Stimulated activated CD8-positive, alpha-beta memory T cell treated with anti-CD3 and anti-CD28 coated beads, Interleukin-4, amount 100 ng/mL, for 48 hours (primary cell): Measurements from ENCODE around the gene DFFB.

ENCODE experiments used
- DNase-seq: peaks from one replicate; pipeline ENCODE4 v3.0.0-alpha.2; 2020

DFFB gene

DNA sequence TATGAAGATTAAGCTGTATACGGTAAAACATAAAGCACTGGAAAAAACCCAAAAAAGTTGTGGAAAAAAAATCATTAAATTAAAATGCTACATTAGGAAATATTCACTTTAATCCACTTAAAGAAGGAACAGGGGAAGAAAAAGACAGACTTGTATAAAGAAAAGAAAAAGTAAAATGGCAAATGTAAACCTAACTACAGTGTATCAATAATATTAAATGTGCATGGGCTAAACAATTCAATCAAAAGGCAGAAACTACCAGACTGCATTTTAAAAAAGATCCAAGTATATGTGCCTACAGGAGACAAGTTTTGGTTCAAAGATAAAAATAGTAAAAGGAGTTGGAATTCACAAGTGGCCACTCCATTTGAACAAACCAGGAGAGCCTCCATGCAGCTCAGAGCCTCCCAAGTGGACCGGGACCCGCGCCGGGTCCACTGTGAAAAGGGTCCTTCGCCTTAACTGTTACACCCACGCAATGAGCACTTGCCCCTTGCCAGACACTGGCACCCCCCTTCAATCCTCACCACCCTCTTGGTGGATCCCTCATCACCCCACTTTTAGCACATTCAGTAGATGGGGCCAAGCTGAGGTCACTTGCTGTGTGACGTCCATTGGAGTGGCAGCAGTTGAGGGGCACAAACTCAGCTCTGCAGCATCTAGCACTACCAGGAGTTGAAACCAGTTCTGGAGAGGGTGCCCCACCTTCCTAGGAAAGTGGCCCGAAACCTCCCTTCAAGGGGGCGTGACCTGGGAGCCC is 41.9 kb downstream of the DFFB start:
- DNase-seq: peak; percentile 50

DNA sequence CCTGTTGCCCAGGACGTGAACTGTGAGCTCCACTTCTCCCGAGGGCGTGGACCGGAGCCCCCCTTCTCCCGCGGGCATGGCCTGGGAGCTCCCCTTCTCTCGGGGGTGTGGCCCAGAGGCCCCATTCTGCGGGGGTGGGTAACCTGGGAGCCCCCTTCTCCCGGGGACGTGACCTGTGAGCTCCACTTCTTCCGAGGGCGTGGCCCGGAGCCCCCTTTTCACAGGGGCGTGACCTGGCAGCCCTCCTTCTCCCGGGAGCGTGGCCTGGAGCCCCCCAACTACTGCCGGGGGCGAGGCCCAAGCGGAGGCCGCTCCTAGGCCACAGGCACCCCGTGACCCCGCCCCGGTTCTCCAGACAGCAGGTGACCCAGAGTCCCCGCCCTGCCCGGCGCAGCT is 42.5 kb downstream of the DFFB start:
- DNase-seq: no peak

DNA sequence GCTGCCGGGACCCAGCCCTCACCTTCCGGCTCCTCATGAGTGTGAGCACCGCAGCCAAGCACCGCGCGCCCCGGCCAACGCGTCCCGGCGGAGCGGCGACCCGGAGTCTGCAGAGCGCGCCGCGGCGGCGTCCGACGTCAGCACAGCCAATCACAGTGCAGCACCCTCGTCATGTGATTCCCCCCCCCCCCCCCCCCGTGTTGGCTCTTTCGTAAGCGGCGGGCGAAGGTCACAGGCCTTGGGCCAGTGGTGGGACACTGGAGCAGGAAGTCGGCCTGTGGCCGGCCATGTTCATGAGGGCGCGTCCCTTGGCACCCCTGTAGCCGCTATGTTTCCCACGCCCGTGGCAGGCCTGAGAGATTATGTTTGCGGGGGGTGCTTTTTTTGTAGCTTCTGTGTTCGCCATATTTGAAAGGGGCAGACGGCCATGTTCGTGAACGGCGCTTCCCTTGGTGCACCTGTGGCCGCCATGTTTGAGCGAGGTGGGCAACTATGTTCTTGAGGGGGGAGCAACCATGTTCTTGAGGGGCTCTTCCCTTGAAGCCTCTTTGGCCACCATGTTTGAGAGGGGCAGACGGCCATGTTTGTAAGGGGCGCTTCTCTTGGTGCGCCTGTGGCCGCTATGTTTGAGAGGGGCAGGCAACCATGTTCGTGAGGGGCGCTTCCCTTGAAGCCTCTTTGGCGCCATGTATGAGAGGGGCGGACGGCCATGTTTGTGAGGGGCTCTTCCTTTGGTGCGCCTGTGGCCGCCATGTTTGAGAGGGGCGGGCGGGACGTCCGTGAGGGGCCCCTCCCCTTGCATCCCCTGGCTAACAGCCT is 43.1 kb downstream of the DFFB start, which contains the start of gene C1orf174:
TSS of gene C1orf174 (minus strand) at position 123 of the 819 bp plus-strand sequence. CDS start at position 37, 86 bp downstream.
- peak; percentile 91 for DNase-seq

DNA sequence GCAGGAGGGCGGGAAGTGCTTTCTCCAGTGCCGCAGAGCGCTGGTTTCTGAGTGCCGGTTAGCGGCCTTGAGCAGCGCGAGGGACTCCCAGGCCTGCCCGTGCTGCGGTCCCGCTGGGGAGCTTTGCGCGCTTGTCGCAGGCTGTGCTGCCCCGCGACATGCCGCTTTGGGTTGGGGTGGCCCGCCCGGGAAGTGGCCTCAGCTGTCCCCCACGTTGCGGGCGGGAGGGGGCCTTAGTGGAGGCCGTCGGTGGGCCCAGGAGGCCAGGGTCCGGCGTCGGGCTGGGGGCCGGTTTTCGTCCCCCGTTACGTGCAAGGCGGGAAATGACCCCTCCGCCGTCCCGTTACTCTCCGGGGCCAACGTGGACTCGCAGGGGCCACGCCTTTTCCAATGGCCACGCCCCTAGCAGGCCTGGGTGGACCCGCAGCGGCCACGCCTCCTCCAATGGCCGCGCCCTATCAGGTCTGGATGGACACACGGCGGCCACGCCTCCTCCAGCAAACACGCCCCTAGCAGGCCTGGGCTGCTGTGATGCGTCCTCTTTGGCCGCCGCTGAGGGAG is 43.8 kb downstream of the DFFB start:
- peak; percentile 96 for DNase-seq

DNA sequence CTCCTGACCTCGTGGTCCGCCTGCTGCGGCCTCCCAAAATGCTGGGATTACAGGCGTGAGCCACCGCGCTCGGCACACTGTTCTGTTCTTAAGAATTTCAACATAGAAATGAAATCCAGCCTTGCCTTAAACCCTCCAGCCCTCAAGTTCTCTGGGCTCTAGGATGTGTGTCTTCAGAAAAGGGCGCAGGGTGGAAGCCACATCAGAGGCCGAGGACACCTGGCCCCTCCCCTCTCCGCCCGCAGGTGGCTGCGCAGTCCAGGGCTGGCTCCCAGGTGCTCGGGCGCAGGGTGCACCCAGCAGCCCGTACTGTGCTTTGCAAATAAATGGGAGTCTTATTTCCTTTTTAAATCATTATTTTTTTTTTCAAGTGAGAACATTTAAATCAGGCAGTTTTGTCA is 44.8 kb downstream of the DFFB start:
- DNase-seq: no peak

DNA sequence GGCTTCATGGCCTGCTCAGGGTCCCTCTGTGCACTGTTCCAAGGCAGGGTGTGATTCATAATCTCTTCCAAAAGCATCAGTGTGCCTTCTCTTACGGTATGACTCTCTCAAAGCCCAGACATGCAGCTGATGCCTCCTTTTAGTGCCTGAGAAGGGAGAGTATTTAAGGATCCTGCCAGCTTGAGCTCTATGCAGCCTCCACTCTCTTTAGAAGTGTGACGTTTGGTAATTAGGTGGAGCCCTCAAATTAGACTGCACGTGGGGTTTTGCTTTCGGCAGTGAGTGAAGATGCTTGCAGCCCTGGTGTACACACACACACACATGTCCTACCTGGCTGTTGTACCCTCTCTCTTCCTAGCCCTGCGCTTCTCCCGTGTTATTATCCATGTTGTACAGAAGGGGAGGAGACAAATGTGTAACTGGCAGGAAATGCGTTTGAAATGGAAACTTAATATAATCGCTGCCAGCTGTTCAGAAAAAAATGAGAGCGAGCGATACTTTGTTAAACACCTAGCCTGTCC is 45.4 kb downstream of the DFFB start:
- no peak for DNase-seq

DNA sequence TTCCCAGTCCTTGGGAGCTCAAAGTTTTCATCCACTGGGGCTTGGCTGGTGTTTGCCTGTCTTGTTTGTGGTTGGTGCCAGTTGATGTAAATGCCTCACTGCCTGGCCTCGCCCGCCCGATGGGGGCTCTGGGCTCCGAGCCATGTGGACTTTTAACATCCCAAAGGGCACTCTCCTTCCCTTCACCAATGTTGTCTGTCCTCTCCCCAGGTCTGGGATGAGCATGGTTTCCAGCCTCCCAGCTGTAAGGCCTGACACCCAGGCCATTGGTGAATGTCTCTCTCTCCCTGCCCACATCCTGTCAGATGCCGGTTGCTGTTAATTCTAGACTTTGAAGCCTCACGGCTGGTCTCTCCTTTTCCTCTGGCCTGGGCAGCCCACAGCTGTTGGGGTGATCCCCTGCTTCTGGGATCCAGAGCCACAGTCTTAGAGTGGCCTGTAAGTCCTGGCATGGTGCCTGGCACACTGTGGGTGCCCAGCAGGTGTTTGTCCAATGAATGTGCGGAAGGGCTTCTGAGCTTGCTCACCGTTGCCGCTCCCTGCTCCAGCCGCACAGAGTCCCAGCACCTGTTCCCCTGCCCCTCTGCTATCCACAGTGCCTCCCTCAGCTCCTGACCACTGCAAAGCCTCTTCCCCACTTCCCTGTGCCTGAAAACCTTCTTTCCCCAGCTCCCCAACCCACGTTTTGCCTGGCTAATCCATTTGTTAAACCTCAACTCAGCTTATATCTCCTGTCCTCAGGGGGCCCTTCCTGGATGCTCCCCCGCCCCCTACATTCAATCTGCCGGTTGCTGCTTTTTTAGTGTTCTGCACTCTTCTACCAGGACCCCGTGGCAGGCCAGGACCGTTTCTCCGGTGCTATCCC is 46.1 kb downstream of the DFFB start:
- DNase-seq: no peak

DNA sequence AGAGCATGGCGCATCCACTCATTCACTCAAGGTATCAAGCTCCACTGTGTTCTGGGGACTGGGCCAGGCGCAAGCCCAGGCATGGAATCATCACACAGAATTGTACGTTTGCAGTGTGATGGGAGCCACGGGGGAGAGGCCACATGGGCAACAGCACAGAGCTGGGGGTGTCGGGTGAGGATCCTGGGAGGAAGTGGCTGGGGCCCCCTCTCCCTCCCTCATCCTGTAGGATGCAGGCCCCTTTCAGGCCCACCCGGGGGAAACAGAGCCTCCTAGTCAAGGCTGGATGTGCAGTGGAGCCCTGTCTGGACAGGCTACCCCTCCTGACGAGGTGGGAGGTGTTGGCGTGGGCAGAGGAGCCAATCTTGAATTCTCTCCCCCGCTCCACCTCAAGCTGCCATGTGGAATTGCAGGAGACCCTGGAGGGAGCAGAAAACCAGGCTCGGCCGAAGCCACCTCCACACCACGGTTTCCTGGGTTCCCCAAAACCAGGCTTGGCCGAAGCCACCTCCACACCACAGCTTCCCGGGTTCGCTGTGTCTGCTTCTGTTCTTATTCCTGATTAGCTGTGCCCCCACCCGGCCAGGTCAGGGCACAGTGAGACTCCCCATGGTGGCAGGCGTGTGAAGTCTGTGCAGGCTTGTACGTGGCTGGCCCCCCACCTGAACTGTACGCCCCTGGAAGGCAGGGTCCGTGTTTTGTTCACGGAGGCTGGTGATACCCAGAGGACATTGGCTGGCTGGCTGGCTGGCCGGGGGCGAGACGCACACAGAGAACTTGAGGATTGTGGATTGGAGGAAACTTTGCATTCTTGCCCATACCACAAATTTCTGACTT is 46.9 kb downstream of the DFFB start:
- DNase-seq: no peak

DNA sequence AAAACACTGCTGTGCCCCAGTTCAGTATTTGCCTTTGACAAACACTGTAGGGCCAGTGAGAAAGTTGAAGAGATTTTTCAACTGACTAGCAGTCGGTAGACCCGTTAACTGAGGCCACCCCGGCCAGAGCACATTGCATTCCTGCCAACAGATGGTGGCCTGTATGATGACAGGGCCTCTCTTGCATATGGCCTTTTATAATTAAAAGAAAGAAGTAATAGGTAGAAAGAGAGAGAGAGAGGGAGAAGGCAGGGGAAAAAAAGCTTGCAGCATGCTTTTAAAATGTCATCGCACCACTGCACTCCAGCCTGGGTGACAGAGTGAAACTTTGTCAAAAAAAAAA is 47.5 kb downstream of the DFFB start:
- DNase-seq: no peak

DNA sequence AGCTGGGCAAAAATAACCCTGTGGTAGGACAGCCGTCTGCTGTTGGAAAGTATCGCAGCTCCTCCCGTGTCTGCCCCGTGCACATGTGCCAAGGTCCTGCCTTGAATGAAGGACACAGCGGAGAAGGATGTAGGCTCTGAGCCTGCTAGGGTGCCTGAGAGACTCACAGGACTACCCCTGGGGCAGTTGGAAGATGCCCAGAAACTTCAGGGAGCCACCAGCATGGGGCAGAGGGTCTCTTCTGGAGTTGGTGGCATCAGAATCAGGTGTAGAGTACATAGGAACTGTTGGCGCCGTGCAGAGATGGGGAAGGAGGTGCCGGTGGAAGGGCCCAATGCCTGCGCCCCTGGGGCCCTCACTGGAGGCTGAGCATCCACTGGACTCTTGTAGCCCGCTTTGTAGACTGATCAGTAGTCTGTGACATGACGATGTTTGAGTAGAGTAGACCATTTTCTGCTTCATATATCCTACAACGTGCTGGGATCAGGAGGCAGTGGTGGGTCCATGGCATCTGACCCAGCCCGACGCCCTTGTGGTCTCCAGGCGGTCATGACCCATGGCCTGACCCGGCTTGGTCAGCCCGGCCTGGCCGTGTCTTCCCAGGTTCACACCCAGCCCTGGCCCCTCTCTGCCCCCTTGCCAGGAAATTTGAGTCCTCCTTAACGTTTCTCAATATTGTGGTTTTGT is 48.1 kb downstream of the DFFB start:
- DNase-seq: no peak

DNA sequence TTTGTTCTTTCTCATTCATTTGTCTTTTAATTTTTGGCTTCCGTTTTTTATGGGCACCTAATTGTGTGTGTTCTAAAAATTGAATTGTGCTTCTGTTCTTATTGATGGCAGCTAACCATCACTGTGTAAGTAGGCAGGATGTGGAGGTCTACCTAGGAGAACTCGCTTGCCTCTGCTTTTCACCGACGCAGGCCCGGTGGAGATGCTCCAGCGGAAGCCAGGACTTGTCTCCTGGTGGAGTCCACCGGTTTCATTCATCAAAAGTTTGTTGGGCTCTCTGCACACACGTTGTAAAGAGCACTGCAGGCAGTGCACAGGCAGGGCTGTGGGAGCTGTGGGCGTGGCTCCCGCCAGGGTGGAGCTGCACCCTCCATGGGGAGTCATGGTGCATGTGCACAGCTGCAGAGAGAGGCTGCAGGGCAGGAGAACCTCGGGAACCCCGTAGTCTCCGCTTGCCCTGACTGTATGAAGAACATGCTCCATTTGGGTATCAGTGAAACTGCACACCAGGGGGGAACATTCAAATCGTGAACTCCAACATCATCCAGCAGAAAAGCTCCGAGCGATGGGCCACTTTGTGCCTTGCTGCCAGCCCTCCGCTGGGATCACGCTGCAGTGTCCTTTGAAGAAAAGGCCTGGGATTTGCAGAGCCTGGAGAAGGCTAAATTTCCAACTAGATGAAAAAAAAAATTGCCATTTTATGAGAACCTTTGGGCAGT is 48.8 kb downstream of the DFFB start:
- no peak for DNase-seq

DNA sequence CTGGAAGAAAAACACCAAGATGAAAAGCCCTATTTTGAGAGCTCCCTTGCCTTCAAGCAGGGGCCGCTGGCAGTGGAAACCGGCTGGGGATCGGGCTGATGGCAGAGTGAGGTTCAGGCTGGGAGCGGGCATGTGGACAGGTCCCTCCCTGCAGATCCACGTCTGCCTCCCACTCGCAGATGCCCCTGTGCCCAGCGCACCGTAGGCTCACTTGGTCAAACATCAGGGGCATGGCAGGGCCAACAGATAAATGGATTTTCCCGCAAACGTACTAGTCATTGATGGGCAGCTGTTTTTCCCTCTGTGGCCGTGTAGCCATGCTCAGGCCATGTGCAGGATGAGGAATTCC is 49.4 kb downstream of the DFFB start:
- no peak for DNase-seq

DNA sequence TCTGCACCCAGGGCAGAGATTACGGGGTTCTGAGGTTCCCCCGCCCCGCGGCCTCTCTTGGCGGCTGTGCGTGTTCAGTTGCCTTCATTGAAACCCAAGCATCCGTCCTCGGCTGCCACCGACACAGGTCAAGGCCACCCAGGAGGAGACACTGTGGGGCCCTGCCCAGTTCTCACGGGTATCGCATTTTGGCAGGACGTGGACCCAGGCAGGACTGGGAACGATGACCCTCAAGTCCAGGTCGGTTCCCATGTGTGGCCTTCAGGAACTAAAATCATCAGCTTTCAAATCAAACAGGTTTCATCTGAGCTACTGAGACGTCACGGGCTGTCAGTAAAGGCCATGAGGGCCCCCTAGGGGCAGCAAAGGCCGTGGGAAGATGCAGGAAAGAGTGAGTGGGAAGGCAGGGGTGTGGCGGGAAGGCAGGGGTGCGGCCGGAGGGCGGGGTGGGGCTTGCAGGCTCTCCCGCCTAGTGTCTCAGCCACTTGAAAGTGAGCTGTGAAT is 49.8 kb downstream of the DFFB start:
- peak; percentile 64 for DNase-seq

DNA sequence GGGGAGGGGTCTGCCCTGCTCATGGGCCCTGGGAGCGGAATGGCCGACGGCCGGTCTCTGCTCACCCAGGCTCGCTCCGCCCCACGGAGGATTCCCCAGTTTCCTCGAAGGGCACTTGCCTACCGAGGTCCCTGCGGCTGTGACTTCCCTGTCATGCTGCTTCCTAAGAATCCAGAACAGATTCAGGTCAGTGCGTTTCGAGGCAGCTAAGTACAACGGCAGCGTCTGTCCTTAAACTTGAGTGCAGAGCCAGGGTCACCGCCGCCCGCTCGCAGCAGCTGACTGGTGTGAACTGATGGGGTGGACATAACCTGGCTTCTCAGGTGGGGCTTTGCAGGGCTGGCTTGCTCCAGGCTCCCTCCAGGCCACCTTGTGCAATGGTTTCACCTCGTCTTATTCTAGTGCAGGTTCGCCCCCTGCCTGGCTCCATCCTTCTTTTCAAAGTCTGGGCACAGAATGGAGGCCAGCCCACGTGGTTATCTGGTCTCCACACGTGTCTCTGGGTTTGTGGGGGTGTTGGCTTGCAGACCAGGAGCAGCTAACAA is 50.4 kb downstream of the DFFB start:
- DNase-seq: no peak

DNA sequence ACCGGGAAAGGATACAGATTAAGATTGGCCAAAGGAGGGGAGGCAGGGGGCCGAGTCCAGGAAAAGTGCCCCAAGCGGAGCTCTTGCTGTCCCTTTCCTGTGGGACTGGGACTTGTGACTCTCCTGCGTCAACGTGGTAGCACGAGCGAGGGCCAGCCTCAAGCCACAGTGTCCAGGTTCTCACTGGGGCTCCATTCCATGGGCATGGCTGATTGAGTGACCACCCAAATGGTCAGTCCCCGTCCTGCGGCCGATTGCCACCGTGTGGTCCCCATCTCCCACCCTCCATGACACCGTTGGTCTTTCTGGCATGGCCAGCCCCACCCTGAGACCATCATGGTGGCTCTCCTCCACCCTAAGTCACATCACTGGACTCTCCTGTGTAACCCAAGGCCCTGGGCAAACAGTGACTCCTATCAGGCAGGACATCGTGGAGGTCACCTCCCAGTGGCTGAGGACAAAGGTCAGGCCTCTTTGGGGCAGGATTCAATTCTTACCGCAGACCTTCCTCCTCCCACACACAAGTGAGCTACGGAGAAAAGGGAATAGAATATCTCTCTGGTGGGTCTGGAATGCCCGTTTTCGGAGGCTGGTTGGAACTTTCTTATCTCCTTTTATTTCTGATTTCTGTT is 51.7 kb downstream of the DFFB start:
- DNase-seq: no peak

DNA sequence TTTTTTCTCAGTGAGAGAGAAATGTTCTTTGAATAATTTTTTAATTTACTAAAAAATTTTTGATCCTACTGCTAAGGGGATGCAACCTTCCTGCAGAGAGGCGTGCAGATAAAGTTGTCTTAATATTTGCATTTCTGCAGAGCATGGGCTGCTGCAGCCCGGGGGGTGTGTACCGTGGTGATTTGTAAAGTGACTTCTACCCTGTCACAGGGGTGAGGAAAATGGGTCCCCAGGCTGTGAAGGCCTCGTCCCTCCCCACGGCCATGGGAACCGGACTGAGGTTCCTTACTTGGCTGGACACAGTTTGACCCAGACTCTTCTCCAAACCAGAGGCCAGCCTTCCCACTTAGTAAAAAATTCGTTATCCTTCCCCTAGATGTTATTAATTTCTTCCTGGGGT is 52.3 kb downstream of the DFFB start:
- no peak for DNase-seq

DNA sequence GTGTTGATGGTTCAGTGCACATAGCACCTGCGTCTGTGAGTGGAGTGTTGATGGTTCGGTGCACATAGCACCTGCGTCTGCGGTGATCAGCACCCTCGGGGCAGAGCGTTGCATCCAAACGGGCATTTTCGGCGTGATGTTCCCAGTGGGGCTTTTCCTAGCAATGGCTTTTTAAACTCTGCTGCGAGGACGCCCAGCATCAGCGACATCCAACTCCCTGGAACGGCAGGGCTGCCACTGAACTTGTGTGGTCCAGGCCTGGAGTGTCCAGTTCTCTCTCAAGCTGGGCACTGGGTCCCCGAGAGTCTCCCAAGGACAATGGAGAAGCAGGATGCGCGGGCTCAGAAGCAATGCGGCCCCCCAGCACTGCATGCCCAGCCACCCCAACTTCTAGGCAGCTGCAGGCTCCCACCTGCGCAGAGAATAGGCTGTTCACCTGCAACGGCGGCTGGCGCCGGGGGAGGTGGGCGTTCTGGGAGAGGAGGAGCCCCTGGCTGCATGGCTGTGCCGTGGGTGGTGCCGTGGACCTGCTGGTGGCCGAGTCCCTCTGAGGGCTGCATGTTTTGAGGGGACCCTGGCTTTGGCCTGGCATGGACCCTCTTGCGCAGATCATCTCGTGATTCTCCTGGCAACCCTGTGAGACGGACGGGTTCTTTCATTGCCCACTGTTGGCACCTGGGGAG is 52.9 kb downstream of the DFFB start:
- DNase-seq: no peak

DNA sequence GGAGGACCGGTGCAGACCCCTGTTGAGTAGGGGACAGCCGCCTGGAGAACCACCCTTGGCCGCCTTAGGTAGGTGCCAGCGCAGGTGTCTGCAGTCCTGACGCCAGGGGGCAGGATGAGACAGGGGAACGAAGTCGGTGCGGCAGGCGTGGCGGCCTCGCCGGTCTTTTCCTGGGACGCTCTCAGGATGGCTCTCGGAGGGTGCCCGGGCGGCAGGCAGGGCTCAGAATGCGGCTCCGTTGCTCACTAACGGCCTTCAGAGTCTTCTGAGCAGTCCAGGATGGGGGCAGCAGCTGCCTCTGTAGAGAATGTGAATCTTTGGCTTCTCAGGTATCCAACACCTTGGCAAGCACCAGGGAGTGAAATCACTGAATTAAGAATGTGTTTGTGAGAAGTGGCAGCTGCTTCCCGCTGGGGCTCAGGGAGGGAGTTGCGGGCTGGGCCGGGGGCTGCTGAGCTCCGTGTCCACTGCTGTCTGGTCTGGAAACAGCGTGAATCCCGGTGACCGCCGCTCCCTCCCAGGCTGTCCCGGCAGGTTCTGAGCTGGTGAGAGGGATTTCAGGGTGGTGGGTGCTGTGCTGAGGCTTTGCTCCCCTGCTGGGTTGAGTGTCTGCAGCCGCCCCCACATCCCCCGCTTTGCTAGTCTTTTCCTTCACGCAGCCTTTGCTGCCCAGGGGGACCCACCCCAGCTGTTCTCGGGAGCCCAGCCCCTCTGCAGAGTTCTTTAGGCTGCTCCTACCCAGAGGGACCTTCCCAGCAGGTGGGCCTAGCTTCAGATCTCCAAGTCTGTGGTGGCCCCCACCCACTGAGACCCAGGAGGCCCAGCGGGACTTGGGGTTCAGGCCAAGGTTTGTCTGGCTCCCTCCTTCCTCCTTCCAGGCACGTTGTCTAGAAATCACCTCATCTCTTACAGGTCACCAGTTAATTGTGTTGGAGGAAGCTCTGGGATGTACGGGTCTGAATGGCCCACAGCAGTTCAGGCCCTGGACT is 53.9 kb downstream of the DFFB start:
- DNase-seq: peak; percentile 87
